Hepatocyte (in vitro differentiated cells): ENCODE data around the gene PRKAR1A.

Source experiments
- EZH2 ChIP-seq: fragments of 200-600 bp; sonication (generic); IDR thresholded peaks from 2 replicates; pipeline ENCODE4 v1.6.1; 2016; ENCODE audit warnings: antibody characterized with exemption, mild to moderate bottlenecking, borderline replicate concordance
- EZH2phosphoT487 ChIP-seq: fragments of 200-600 bp; sonication (generic); IDR thresholded peaks from one replicate; pipeline ENCODE4 v1.6.1; 2018; ENCODE audit warnings: antibody characterized with exemption, mild to moderate bottlenecking, low read depth, moderate library complexity; ENCODE audit not compliant: unreplicated experiment, severe bottlenecking

DNA sequence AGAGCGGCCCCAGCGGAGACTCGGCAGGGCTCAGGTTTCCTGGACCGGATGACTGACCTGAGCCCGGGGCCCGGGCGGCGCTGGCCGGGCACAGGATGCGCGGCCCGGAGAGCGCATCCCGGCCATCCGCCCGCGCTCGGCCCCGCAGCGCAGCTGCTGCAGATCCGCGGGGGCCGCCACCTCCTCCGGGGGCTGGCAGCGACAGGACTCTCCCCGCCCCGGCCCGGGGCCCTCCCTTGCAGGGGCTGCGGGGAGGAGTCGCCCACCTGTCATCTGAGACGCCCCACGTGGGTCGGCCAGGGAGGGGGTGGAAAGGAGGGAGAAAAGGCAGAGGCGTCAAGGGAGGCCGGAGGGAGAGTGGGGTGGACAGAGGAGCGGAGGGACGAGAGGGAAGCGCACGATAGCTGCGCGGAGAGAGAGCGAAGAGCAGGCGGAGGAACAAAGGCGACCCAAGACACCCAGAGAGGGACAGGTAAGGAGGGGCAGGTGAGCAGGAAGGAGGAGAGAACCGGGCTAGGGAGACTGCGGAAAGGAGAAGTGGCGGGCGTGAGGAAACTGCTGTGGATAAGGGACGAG is 471 bp upstream of the PRKAR1A start:
- TF ChIP-seq EZH2phosphoT487 (no peak), EZH2 (no peak)
